GM23248 (cell line): ENCODE measurements around the gene ST3GAL3. TPM values are rescaled to one million over a fixed set of nuclear protein-coding genes. Genes with fewer than 3 reads are reported as not detected.

Experiments used
- DNase-seq: peaks from one replicate; pipeline ENCODE4 v3.0.0-alpha.2; 2015
- H2AFZ ChIP-seq: fragments of 200-600 bp; sonication (generic); 2 replicates; pipeline ENCODE4 v1.6.1; 2016; ENCODE audit warnings: antibody characterized with exemption
- H3F3A ChIP-seq: fragments of 200-600 bp; sonication (generic); 2 replicates; pipeline ENCODE4 v1.6.1; 2016; ENCODE audit warnings: mild to moderate bottlenecking, antibody characterized with exemption, mixed run types; ENCODE audit not compliant: insufficient read depth
- H3K27ac ChIP-seq: fragments of 200-600 bp; sonication (generic); 2 replicates; pipeline ENCODE4 v1.5.1; 2016; ENCODE audit warnings: mild to moderate bottlenecking
- H3K27me3 ChIP-seq: fragments of 200-600 bp; sonication (generic); replicated peaks from 2 replicates; pipeline ENCODE4 v1.6.1; 2016; ENCODE audit warnings: mild to moderate bottlenecking; ENCODE audit not compliant: insufficient read depth
- H3K36me3 ChIP-seq: fragments of 200-600 bp; sonication (generic); 2 replicates; pipeline ENCODE4 v1.6.1; 2016; ENCODE audit warnings: low read depth, mild to moderate bottlenecking
- H3K4me1 ChIP-seq: fragments of 200-600 bp; sonication (generic); 2 replicates; pipeline ENCODE4 v1.6.1; 2016; ENCODE audit warnings: mild to moderate bottlenecking; ENCODE audit not compliant: insufficient read depth
- H3K4me2 ChIP-seq: fragments of 200-600 bp; sonication (generic); one replicate; pipeline ENCODE4 v1.6.1; 2016; ENCODE audit warnings: mild to moderate bottlenecking; ENCODE audit not compliant: unreplicated experiment
- H3K4me3 ChIP-seq: fragments of 200-600 bp; sonication (generic); 2 replicates; pipeline ENCODE4 v1.5.1; 2016; ENCODE audit warnings: mild to moderate bottlenecking
- H3K79me2 ChIP-seq: fragments of 200-600 bp; sonication (generic); 2 replicates; pipeline ENCODE4 v1.6.1; 2016; ENCODE audit warnings: mild to moderate bottlenecking; ENCODE audit not compliant: insufficient read depth
- H3K9ac ChIP-seq: fragments of 200-600 bp; sonication (generic); 2 replicates; pipeline ENCODE4 v1.6.1; 2016; ENCODE audit warnings: mild to moderate bottlenecking
- H3K9me2 ChIP-seq: fragments of 200-600 bp; sonication (generic); 2 replicates; pipeline ENCODE4 v1.6.1; 2016; ENCODE audit warnings: mixed run types, mild to moderate bottlenecking, moderate library complexity; ENCODE audit not compliant: insufficient read depth
- H3K9me3 ChIP-seq: fragments of 200-600 bp; sonication (generic); one replicate; pipeline ENCODE4 v1.6.1; 2017; ENCODE audit warnings: low read depth
- H4K20me1 ChIP-seq: fragments of 200-600 bp; sonication (generic); 2 replicates; pipeline ENCODE4 v1.6.0; 2016; ENCODE audit not compliant: insufficient read depth
- EZH2 ChIP-seq: fragments of 200-600 bp; sonication (generic); IDR thresholded peaks from 2 replicates; pipeline ENCODE4 v1.6.1; 2018; ENCODE audit warnings: antibody characterized with exemption, mild to moderate bottlenecking; ENCODE audit not compliant: insufficient read depth, poor library complexity, severe bottlenecking
- EZH2phosphoT487 ChIP-seq: fragments of 200-600 bp; sonication (generic); IDR thresholded peaks from 2 replicates; pipeline ENCODE4 v1.6.1; 2018; ENCODE audit warnings: antibody characterized with exemption, moderate library complexity, mild to moderate bottlenecking, low read depth; ENCODE audit not compliant: insufficient read depth
- WGBS, 2 experiments: methylation state at CpG; one replicate each; pipeline ENCODE4 v1.1.6; 2015 to 2017; ENCODE audit warnings: low lambda C conversion rate in 2 of 2, low coverage in 1 of 2; ENCODE audit errors: missing lambda C conversion rate in 2 of 2; 5-methylcytosine and 5-hydroxymethylcytosine counted together
- in situ Hi-C: fragments of 300-500 bp; cut with MboI; formaldehyde crosslinking; loops from 2 replicates; pipeline ENCODE4 v1.15.0; 2020
- polyA plus RNA-seq: library from polyadenylated mRNA; unstranded; fragments of >200 nt; fragmentation: Nextera tagmentation; extraction: Ambion mirVana; gene quantifications from 2 replicates; pipeline ENCODE4 v1.2.1, GENCODE V29; 2016
- total RNA-seq: library from RNA; depleted of rRNA; stranded (reverse); fragments of >200 nt; shearing (Covaris generic); gene quantifications from 2 replicates; pipeline ENCODE4 v1.2.3, GENCODE V29; 2014

ST3GAL3 gene
- total and polyA plus RNA-seq, 2 experiments from 2014 or later: 9.7 to 13.8 TPM

GRCh38 chr1:43936431-43937151 is 229.3 kb downstream of the ST3GAL3 start:
- no peaks in the 10 kb centered on the region for H3K79me2 ChIP-seq
- no peak for TF ChIP-seq EZH2
- TF ChIP-seq EZH2phosphoT487: no peak
- H3K36me3 ChIP-seq: no peaks in the 10 kb centered on the region
- H4K20me1 ChIP-seq: no peaks in the 10 kb centered on the region
- no peaks in the 10 kb centered on the region for H3K27me3 ChIP-seq
- no peak overlapping the region for H3K4me3 ChIP-seq
- H3K27ac ChIP-seq: no peak overlapping the region
- peak; percentile 69 for DNase-seq
- no peaks in the 10 kb centered on the region for H3K9me2 ChIP-seq
- H3K9ac ChIP-seq: no peak overlapping the region
- no peak overlapping the region for H2AFZ ChIP-seq
- H3K4me2 ChIP-seq: peak overlapping the region; percentile 59
- in situ Hi-C loops: loop anchor here (25.0 kb wide), 2 partner anchors 399 to 699 kb away; partner anchors contain the start of gene PTPRF
- WGBS, 2 experiments: 37 to 43% methylated on average over 25 to 26 of the region's 56 CpGs
- no peaks in the 10 kb centered on the region for H3K9me3 ChIP-seq
- H3F3A ChIP-seq: no peaks in the 10 kb centered on the region; the same call in 1 of the 2 replicates
- H3K4me1 ChIP-seq: peaks cover 14% of the 10 kb centered on the region

GRCh38 chr1:43937179-43937865 is 230.0 kb downstream of the ST3GAL3 start:
- in situ Hi-C loops: loop anchor here (25.0 kb wide), 2 partner anchors 400 to 700 kb away; partner anchors contain the start of gene PTPRF
- no peak overlapping the region for H3K4me3 ChIP-seq
- peaks cover 12% of the 10 kb centered on the region for H3K4me1 ChIP-seq
- H3K79me2 ChIP-seq: no peaks in the 10 kb centered on the region
- no peak overlapping the region for H3K27ac ChIP-seq
- no peak for TF ChIP-seq EZH2
- no peak for TF ChIP-seq EZH2phosphoT487
- no peak overlapping the region for H2AFZ ChIP-seq
- H3K36me3 ChIP-seq: no peaks in the 10 kb centered on the region
- H3K9me3 ChIP-seq: no peaks in the 10 kb centered on the region
- H3K4me2 ChIP-seq: no peak overlapping the region
- no peak overlapping the region for H3K9ac ChIP-seq
- no peaks in the 10 kb centered on the region for H4K20me1 ChIP-seq
- no peaks in the 10 kb centered on the region for H3K27me3 ChIP-seq
- no peak for DNase-seq
- H3K9me2 ChIP-seq: no peaks in the 10 kb centered on the region
- WGBS, 2 experiments: 92% methylated on average over 8 of the region's 8 CpGs
- H3F3A ChIP-seq: no peaks in the 10 kb centered on the region; the same call in 1 of the 2 replicates

GRCh38 chr1:43938383-43938782 is 231.0 kb downstream of the ST3GAL3 start:
- Histone ChIP-seq H3F3A (no peaks in the 10 kb centered on the region), H3K9ac (no peak overlapping the region), H3K9me2 (no peaks in the 10 kb centered on the region), H4K20me1 (no peaks in the 10 kb centered on the region), H2AFZ (no peak overlapping the region), H3K4me1 (peaks cover 1% of the 10 kb centered on the region), H3K4me2 (no peak overlapping the region), H3K9me3 (no peaks in the 10 kb centered on the region), H3K4me3 (no peak overlapping the region), H3K27me3 (no peaks in the 10 kb centered on the region), H3K27ac (no peak overlapping the region), H3K36me3 (no peaks in the 10 kb centered on the region), H3K79me2 (no peaks in the 10 kb centered on the region)
- WGBS, 2 experiments: 84 to 85% methylated on average over 10 of the region's 10 CpGs
- in situ Hi-C loops: loop anchor here (25.0 kb wide), 2 partner anchors 401 to 701 kb away; partner anchors contain the start of gene PTPRF
- no peak for DNase-seq
- no peak for TF ChIP-seq EZH2phosphoT487
- TF ChIP-seq EZH2: no peak

- Histone ChIP-seq H3K9ac (no peak overlapping the region), H3K36me3 (no peaks in the 10 kb centered on the region), H3K27me3 (no peaks in the 10 kb centered on the region), H4K20me1 (no peaks in the 10 kb centered on the region), H3K27ac (no peak overlapping the region), H3K4me1 (no peaks in the 10 kb centered on the region), H2AFZ (no peak overlapping the region), H3K9me3 (no peaks in the 10 kb centered on the region), H3K79me2 (no peaks in the 10 kb centered on the region), H3K4me3 (no peak overlapping the region), H3F3A (no peaks in the 10 kb centered on the region), H3K9me2 (no peaks in the 10 kb centered on the region), H3K4me2 (no peak overlapping the region)
- TF ChIP-seq EZH2 (no peak), EZH2phosphoT487 (no peak)
- WGBS, 2 experiments: 61 to 73% methylated on average over 3 of the region's 3 CpGs
- no peak for DNase-seq
- in situ Hi-C loops: loop anchor here (25.0 kb wide), 2 partner anchors 402 to 702 kb away; partner anchors contain the start of gene PTPRF
These were observed 231.7 kb downstream of the ST3GAL3 start for GRCh38 chr1:43938892-43939587.
